CD4-positive, alpha-beta T cell treated with Interleukin-10 for 1 hour (primary cell): ENCODE results near the gene BCAS3.

ENCODE experiments used
- DNase-seq: peaks from one replicate; pipeline ENCODE4 v3.0.0-alpha.2; 2020

Gene BCAS3

DNA sequence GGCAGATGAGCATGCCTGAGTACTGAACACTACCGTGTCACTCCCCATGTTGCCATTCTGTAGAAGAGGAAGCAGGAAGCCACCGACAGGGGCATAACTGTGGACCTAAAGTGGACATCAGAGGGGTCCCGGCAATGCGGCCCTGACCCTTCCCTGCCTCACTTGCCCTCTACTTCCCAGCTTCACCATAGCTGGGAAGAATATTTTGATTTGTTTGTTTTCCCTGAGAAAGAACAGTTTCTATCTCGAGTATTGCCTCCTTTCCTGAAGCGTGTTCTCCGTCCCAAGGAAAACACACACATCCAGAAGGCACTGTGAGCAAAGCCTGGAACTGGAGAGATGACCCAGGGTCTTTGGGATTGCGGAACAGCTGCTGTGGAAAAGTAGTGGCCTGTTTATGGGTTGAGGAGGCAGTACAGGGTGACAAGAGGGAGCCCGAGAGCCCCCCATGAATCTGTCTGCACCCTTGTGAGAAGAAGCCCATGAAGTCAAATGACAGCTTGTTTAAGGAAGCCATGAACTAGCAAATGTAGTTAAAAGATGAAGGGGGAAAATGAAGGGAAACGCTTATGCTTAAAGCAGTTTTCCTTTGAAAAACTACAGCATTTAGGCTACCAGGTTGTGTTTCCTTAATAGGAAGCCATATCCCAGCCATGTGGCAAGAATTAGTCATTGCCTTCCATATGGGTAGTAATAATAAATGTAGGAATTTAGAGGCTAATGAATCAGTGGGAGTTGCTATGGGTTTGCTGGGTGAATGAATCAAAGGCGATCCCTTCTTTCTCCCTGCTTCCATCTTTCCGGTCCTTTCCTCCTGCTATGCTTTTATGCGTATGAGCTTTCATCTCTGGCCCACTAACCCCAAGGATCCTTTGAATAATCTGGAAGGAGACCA lies 632.0 kb downstream of the BCAS3 start:
- no peak for DNase-seq

DNA sequence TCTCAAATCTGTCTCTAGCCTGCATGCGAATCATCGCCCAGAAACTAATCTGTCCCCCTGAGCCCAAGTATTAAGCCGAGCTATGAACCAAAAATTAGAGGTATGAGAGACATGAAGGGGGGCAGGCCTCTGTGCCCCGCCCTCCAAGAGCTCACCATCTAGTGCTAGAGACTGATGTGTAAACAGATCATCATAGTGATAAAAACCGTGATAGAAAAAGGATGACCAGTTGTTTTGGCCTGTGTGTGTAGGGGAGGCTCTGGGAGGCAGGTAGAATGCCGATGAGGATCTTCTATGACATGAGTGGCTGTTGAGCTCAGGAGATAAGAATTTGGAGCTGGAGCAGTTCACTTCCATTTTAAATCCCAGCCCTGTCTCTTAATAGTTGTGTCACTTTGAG lies 632.9 kb downstream of the BCAS3 start:
- DNase-seq, result no peak

DNA sequence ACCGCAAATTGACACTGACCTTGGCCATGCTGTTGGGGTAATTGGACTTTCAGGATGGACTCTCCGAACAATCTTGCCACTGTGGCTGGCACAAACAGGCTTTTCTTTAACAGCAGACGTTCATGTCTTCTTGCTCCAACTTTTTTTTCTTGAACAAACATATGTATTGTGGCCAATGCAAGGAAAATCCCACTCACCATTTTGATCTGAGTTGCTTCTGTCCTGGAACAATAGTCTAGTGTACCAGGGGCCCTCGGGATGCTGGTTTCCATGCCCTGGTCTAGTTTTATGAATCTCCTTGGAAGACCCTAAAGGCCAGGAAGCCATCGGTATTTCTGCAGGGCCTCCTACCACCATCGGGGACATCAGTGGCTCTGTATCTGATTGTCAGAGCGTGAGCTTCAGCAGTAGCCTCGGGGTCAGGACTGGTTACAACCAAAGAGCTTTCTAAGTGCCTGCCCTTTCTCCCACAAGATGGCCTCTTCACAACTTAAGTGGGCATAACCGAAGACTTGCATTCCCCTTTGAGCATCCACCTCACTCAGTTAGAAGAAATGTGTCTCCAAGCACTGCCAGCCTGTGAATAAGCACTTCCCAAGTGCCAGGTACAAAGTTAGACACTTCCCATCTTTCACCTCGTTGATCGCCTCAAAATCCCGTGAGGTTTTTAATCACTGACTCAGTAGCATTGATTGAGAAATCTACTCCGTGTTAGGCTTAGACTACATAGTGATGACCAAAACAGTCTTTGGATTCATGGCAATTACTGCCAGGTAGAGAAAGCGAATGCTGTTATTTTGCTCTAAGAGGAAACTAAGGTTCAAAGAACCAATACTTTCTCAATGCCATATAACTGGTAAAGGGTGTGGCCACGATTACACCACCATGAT lies 635.0 kb downstream of the BCAS3 start:
- DNase-seq, result no peak

DNA sequence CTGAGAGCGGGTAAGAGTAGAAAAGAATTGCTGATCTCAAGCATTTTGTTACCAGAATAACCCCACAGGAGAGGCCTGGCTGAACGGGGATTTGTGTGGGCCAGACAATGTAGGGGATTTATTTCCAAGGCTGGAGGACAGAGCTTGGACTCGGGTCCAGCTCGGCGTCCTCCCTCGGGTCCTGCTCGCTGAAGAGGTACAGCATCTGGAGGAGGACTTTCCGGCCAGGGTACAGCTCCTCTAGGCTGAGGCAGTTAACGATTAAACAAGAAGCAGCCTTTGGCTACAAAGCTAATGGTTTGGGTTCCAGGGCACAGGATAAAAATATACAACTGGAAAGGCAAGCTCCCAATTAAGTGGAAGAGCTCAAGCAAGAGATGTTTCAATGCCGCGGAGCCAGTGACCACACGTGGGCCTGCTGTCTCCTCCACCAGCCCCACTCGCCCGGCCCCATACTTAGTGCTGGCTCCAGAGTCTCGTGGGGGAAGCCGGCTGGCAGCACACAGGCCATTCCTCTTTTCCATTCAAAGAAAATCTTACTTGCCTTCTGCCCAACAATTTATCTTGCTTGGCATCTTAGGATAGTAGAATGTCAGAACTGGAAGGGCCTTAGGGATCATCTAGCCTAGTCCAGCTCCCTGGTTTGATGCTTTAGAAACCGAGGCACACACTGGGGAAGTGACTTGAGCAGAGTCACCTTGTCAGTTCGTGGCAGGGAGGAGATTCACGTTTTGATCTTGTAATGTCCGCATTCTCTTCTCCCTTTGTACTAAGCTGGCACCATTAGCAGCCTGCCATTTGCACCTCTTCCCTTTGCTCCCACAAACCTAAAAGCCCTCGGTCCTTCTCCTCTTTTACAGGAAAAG lies 636.0 kb downstream of the BCAS3 start:
- DNase-seq, result no peak

DNA sequence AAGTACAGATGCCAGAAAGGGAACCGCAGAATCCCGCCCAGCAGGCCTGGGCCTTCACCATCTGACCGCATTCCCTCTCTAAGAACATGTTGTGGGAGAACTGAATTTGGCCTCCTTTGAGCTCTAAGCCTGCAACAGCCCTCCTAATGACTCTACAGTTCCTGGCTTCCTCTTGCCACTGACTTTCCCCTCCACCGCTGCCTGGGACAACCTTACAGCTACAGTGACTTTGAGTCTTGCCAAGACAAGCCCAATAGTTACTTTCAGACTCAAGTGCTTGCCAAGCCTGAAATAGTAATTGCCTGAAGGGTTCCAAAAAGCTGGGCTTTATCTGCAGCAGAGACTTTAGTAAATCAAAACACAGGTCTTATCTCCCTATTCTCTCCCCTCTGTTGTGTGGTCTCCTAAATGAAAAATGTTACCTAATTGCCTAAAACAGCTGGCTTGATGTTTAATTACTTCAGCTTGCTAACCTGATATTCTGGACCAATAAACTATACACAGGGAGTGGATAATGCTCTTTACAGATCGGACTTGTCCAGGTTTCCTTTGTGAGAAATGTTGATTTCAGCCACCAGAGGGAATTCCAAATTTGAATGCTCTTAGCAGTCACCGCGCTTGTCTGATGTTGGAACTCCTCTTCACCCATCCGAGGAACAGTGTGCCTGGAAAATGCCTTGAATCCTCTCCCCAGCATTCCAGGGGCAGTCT lies 636.9 kb downstream of the BCAS3 start:
- no peak for DNase-seq

DNA sequence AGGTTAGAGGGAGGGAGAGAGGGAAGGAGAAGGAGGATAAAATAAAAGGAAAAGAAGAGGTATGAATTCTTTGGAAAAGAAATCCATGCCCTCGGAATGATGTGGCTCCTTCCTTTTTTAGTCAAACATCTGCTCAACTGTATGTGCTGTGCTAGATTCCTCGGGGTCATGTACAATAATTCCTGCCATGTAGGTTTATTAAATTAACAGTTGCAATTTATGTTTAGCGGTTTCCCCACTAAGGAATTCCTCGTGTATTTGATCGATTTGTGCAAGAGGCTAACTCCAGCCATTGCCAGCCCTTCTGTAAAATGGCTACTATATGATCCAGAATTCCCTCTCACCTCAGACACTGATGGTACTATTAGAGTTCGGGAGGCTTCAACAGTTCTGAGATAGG lies 639.0 kb downstream of the BCAS3 start:
- no peak for DNase-seq

DNA sequence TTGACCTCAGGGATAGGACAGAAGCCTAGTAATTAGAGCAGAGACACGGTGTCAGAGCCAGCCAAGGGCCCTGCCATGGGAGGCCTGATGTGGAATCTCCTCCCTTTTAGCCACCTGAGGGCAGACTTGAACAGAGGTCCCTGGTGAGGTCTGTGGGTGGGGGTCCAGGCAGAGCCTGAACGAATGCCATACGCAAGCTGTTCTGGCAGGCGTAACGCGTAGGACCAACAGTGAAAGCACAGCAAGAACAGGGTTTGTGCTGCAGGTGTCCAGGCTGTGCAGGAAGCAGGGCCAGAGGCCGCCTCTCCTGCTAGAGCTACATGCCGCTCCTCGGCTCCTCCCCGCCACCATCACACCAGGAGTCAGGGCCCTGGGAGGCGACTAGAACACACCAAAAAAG lies 640.1 kb downstream of the BCAS3 start:
- no peak for DNase-seq

DNA sequence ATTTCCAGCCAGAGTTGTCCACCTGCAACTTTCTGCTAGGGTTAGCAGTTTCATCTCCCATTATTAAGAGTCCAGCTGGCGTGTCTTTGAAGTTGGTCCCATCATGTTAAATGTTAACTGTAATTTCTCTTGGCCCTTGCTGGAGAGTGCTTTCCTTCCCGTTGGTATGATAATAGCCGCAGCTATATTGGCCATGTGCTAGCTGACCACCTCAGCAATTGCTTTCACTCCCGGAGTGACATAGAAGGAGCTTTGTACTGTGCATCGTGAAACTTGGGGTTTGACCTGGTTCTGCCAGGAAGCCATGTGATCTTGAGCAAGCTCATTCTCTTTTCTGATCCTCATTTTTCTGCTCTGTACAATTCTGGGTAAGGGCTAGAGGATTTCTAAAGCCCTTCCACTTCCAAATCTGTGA lies 641.0 kb downstream of the BCAS3 start:
- DNase-seq, result no peak

DNA sequence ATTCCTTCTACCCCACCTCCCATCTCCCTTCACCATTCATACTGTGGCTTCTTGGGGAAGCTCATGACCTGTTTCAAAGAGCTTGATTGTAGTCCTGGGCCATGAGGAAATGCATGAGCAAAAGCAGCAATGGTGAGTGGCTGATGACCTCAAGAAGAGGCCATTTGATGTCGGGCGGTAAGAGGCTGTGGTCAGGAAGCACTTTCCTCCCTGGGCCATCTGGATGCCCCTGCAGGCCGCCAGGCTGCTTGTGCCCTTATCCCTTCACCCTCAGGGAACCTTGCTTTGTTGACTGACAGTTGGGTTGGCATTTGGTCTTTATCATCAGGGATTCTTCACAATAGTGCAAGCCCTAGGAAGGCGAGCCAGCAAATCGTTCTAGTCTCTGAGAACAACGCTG lies 643.7 kb downstream of the BCAS3 start:
- no peak for DNase-seq

DNA sequence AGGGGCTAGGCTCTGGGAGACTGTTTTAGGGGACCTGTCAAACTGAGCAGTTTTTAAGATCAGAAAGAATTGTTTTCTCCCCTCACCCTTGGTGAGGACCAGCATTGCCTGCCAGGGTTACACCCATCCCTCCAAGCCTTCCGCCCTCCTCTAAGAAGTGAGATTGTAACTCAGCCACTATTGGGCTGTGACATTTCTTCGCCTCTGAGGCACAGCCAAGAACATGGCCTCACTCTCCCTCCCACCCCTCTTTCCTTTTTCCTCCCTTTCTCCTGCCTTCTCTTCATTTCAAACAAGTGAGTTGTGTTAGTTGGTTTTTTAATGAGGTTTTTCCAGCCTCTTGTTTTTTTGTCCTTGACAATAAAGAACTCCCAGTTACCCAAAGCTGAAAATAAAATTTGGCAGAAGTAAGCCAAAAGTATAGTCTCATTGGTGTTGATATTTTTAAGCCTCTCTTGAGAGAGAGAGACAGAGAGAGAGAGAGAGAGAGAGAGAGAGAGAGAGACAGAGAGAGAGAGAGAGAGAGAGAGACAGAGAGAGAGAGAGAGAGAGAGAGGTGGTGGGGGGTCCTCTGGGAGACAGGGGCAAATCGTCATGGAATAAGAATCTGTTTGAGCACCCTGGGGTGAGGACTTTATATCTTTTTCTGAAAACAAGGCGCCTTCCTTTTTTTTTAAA lies 644.8 kb downstream of the BCAS3 start:
- DNase-seq, result no peak

DNA sequence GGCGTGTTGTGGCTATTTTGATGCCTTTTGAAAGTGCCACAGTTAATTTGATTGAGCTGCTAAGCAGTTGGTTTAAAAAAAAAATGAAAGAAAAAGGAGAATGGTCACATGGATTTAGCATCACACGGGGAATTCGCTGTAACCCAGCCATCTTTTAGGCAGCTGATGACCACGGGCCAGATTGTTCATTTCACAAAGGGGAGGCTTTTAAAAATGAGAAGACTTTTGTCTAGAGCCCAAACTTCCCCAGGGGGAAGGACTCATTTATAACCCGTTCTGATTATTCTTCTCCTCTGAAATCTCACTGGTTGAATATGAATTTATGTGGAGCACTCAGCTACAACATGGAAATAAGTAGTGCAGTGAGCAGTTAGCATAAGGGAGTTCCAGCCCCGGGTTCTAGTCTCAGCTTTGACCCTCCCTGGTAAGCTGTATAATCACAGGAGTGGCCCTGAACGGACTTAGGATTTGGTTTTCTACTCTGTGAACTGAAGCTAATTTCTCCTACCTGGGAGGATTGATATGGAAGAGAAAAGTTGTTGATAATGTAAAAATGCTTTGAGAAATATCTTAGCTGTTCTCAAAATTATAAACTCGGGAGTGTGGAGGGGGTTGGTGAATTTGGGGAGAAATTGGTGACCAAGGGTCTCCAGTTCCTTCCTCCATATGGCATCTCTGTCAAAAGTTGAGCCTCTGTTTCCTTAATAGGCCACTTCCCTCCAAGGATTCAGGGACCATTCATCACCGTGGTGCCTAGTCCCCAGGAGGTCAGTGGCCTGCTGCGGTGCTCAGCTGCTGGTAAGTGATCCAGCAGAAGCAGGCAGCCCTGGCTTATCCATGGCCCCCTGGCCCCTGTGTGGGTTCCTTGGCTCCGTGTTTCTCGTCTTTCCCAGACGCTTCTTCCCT lies 645.6 kb downstream of the BCAS3 start:
- DNase-seq, result no peak

DNA sequence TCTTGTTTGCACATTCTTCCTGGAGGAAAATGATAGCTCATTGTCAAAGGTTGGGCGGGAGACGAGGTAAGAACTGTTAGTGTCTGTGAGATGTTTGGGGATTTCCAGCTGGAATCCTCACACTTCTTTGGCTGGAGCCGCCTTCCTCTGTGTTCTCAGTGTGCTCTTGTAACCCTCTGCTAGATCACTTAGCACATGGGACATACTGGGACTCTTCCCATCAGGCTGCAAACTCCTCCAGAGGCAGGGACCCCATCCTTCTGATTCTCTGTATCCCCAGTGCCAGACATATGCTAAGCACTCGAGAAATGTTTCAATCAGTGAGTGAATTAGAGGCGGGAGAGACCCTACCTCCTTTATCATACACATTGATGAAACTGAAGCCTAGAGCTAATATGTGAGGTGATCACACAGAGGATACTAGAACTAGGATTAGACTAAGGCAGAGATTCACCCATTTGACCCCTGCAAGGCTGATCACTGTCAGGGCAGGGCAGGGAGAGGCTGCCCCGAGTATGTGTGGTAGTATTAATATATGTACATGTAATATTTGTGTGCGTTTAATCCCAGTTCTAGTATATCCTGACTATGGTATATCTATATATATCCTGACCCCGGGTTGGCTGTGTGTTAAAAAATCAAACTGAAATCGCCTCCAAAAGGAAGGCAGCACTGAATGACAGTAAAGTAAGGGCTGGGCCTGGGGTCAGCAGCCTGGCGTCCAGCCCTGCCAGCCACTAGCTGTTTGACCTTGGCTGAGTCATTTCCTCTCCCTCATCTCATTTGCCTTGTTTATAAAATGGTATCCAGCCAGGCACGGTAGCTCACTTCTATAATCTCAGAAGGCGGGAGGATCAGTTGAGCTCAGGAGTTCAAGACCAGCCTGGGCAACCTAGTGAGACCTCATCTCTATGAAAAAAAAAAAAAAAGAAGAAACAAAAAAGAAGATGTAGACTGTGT lies 646.5 kb downstream of the BCAS3 start:
- no peak for DNase-seq

DNA sequence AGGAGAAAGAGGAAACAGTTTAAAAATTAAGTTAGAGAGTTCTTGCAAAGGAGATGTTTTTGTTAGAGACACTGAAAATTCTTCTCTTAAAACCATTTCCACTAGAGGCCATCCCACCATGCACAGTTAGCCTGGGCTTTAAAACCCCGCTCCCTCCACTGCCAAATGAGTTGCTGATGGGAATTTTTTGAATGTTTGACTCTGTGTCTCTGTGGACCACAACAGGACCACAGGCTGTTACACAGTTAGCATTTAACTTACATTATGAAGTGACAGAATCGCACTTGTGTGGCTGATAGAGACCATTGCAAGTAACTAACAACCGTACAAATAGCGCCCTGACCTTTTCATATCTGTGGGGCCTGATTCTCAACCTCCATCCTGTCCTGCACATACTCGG lies 647.3 kb downstream of the BCAS3 start:
- no peak for DNase-seq

DNA sequence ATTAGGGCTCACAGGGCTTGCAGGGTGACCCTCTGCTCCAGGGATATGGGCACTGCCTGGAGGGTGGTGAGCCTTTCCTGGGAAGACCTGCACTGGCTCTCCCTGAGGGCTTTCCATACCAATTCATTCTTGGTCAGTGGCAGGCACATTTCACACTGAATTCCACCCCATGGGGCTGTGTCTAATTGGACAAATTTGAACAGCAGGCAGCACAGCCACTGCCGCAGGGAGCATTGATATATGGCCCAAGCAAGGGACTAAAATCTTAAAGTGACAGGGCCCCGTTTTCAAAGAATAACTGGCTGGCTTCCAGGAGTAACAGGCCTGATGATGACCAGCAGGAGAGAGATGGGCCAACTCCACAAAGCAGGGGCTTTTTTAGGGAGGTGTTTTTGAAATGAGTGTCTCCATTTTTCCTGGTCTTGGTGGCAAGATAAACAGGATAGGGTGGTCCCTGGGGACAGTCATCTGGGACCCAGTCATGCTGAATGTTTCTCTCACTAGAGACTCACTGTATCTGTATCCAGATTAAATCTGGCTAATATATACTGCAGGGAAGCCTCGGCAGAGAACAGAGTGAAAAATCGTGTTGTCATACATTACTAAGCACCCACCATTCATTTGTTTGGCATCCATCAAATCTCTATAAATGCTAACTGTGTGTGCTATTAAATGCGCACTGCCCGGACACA lies 647.9 kb downstream of the BCAS3 start:
- no peak for DNase-seq

DNA sequence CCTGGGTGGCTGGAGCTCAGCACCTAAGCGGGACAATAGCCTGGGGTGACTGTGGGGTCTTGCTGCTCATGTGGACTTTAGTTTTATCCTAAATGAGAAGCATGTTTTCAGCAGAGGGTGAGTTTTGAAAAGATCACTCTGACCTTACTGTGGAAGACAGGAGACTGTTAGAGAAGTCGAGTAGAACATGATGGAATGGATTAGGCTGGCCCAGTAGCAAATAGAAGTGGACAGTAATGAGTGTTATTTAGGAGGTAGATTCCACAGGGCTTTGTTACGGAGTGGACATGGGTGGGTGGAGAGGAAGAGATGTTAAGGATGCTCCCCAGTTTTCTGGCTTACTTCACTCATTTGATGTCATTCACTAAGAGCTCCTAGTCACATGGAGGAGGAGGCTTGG lies 648.7 kb downstream of the BCAS3 start:
- DNase-seq, result no peak

DNA sequence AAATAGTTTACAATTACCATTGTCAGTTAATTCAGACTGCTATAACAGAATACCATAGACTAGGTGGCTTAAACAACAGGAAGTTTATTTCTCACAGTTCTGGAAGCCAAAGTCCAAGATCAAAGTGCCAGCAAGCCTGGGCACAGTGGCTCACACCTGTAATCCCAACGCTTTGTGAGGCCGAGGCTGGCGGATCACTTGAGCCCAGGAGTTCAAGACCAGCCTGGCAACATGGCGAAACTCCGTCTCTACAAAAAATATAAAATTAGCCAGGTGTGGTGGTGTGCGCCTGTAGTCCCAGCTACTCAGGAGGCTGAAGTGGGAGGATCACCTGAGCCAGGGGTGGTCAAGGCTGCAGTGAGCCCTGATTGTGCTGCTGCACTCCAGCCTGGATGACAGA lies 650.7 kb downstream of the BCAS3 start:
- DNase-seq, result no peak

DNA sequence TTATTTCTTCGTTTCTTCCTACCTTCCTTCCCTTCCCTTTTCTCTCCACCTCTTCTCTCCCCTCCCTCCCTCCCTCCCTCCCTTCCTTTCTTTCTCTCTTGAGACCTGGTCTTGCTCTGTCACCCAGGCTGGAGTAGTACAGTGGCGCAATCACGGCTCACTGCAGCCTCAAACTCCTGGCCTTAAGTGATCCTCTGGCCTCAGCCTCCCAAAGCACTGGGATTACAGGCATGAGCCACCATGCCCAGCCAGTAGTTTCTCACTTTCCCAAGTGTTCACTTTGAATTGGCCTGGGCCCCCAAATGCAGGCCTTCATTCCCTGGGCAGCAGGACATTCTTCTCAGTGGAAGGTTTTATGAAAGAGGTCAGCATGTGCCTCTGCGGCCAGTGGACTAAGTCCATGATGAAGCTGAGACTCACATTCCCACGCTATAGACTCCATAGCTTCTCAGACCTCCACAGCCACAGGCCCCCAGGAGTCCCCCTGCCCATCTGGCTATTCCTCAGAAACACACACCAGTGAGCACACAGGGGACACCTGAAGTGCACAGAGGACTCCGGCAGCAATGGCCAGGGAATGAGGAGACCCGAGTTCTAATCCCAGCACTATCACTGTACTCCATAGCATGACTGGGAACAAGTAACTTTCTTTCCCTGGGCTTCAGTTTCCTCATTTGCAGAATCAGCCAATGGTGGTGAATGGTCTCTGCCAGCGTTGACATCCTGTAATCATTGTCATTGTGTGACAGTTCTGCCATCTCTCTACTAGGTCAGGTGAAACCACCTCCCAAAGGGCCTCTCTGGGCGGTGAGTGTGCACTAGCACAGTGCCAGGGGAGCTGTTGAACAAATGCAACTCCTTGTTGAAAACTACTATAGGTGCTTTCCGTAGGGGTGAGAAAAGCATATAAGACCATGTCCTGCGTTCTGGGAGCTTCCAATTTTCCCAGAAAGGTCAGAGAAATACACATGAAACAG lies 652.8 kb downstream of the BCAS3 start:
- DNase-seq, result no peak

DNA sequence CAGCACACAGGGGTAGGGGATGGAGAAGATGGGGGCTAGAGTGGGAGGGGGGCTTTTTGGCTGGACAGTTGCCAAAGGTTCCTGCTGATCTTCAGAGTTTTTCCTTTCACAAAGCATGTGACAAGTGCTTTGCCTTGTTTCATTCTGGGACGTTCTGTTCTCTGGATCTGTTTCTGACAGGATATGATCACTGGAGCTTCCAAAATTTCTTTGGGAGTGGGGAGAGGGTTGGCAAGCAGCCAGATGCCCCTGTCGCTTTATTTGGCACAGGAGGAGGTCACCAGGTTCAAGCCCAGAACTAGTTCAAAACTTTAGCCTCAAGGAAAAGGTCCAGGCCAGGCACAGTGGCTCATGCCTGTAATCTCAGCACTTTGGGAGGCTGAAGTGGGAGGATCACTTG lies 653.5 kb downstream of the BCAS3 start:
- no peak for DNase-seq
